Thoracic aorta endothelial cell (primary cell): ENCODE results near the gene LGI4. TPM values are rescaled to one million over a fixed set of nuclear protein-coding genes. Genes with fewer than 3 reads are reported as not detected.

ENCODE experiments used
- small RNA-seq: library from RNA; depleted of rRNA; stranded (forward); fragments of <200 nt; gene quantifications from one replicate; pipeline ENCODE3, GENCODE V24; 2012
- total RNA-seq: library from RNA; depleted of rRNA; stranded (reverse); fragments of >200 nt; gene quantifications from 2 replicates; pipeline ENCODE4 v1.2.3, GENCODE V29; 2012

The LGI4 gene
- not detected in 2 replicates for total RNA-seq

GRCh38 chr19:35134601-35135242, at the start of gene LGI4:
LGI4 (minus strand) TSS chr19:35135059; CDS start chr19:35134680, 379 bp downstream.

DNA sequence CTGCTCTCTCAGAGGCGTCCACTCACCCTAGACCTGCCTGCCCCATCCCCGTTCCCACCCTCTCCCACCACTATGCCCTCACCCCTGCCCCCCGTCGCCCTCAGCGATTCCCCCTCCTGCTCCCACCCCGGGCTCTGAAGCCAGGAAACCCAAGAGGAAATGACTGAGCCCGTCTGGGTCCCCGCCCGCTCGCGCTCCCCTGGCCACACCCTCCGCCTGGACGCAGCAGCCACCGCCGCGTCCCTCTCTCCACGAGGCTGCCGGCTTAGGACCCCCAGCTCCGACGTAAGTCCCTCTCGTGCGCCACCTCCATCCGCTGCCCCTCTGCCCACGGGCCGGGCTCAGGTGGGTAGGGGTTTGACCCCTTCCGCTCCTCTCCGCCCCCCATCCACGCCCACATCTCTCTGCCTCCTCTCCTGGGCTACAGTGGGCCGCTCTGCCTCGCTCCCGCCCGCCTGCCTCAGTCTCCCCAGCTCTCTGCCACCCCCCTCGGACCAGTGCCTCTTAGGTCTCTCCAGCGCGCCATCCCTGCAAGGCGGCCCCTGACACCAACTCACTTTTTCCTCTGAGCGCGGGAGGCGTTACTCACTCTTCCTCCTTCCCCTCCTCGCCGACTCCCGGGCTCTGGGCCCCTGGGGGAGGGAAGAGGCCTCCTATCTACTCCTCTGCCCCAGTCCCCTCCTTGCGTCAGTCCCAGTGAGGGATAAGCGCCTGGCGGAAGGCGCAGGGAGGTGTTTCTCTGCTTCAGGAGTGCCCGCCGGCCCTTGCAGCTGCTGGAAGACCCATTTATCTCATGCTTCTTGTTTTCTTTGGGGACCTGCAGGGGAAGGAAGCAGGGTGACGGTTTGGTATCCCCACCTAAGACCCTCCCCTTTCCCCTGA, 19.9 kb upstream of the LGI4 start, which contains the start of gene FXYD5:
FXYD5 (plus strand) TSS at position 211 of the 882 bp plus-strand sequence. CDS start 816 bp downstream, outside the sequence.

DNA sequence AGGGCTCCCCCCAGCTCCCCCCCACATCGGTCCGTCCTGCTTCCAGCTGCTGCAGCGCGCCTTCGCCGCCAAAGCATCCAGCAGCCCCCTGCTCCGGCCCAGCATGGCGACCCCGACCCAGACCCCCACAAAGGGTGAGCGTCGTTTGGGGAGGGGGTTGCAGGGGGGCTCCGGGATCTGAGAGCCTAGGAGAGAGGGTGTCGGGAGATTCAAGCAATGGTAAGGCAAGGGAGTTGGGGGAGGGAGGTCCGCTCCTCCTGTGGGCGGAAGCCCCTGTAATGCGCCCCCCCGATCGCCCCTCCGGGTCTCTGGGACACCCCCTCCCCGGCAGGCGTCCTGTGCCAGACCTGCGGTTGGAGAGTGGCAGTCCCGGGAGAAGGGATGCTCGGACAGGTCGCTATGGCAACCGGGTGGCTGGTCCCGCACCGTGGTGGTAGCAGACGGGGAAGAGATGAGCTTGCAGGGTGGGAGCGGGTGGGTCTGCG, 8.4 kb upstream of the LGI4 start, which contains the start of gene FXYD7:
FXYD7 (plus strand) TSS at position 25 of the 485 bp plus-strand sequence; CDS start at position 104, 79 bp downstream.

DNA sequence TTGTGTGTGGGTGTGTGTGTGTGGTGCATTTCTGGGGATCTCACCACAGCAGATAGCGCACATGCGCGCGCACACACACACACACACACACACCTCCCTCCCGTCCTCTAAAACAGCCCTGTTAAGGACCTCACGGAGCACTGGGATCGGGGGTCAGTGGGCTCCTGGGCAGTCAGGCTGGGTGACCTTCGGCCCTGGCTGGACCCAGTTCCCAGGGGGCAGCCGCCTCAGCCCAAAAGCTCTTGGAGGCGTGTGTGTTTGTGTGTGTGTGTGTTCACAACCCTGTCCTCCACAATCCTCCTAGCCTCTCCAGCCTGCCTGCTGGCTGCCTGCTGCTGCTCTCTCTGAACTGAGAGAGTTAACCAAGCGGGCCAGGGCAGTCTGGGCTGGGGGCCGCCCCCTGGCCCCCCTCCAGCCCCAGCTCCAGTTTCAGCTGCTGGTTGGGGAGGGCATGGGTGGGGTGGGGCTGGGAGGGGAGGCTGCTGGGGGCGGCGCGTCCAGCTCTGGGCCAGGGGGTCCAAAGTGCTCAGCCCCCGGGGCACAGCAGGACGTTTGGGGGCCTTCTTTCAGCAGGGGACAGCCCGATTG, 3.5 kb upstream of the LGI4 start, which contains the start of gene FXYD1:
FXYD1 (plus strand) TSS at position 520 of the 588 bp plus-strand sequence. CDS start 1,256 bp downstream, outside the sequence.

DNA sequence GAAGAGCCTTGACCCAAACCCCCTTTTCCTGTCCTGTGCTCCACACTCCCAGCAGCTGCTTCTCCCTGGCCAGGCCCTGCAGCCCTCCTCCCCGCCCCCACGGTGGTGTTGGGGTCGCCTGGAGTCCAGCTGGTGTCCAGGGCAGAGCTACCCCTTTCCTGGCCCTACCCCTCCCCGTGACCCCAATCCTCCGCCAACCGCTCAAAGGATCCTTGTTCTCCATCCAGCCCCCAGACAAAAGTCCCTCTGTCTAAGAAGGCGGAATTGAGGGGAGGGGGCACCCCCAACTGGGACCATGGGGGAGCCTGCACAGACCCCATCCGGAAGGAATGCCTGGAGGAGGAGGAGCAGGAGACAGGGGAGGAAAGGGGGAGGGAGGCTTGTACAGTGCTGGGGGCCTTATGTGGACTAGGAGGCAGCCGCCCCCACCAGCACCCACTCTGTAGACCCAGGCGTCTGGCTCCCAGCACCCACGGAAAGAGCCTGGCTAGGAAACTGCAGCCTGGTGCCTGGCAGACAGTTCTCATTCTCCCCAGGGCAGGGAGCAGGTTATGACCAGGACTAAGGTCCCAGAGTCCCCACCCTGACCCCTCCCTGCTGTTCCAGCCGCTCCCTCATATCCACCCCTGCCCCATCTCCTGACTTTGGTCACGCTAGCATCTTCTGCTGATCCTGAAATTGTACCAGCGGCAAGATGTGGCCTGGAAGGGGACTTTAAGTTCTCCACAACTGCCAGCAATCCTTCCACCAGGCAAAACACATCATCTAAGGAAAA, 19.5 kb downstream of the LGI4 start, which contains the start of gene FXYD3:
FXYD3 (plus strand) TSS at position 647 of the 775 bp plus-strand sequence. CDS start 3,554 bp downstream, outside the sequence.

Small RNA genes within 50 kb of the gene (small RNA-seq; reads per million reads assigned to genes)
- not detected for gene AC020907.2

Other genes with a start within 250 kb of the LGI4 start
- 4.0 and 4.5 TPM in 2 replicates for gene ZNF30, start 208.2 kb downstream of the LGI4 start, total RNA-seq
- gene ZNF792, start 170.8 kb downstream of the LGI4 start, total RNA-seq = 24.3 and 30.2 TPM in 2 replicates
- gene GRAMD1A, start 134.7 kb downstream of the LGI4 start, total RNA-seq = 61.4 and 71.5 TPM in 2 replicates
- 10.6 and 11.6 TPM in 2 replicates for gene SCN1B, start 104.6 kb downstream of the LGI4 start, total RNA-seq
- gene HPN, start 93.3 kb downstream of the LGI4 start, total RNA-seq = 0.13 TPM in 1 of 2 replicates, not detected in the other
- gene FXYD3, start 19.2 kb downstream of the LGI4 start, total RNA-seq = not detected in 2 replicates
- gene FXYD1, start 3.8 kb upstream of the LGI4 start, total RNA-seq = not detected in 2 replicates
- not detected in 2 replicates for gene FXYD7, start 8.2 kb upstream of the LGI4 start, total RNA-seq
- 51.3 and 72.5 TPM in 2 replicates for gene FXYD5, start 19.7 kb upstream of the LGI4 start, total RNA-seq
- gene FAM187B, start 93.7 kb upstream of the LGI4 start, total RNA-seq = not detected in 2 replicates
- gene LSR, start 113.9 kb upstream of the LGI4 start, total RNA-seq = 0.27 and 0.36 TPM in 2 replicates
- gene USF2, start 133.9 kb upstream of the LGI4 start, total RNA-seq = 41.4 and 46.5 TPM in 2 replicates
- not detected in 2 replicates for gene HAMP, start 147.5 kb upstream of the LGI4 start, total RNA-seq
- 0.27 TPM in 1 of 2 replicates, not detected in the other for gene MAG, start 157.1 kb upstream of the LGI4 start, total RNA-seq
- 1.1 TPM in 1 of 2 replicates, not detected in the other for gene CD22, start 194.1 kb upstream of the LGI4 start, total RNA-seq
- not detected in 2 replicates for gene FFAR1, start 212.8 kb upstream of the LGI4 start, total RNA-seq
- gene FFAR3, start 223.4 kb upstream of the LGI4 start, total RNA-seq = not detected in 2 replicates
- gene GPR42, start 236.0 kb upstream of the LGI4 start, total RNA-seq = not detected in 2 replicates